ENCODE results near the gene BCLAF3.

BCLAF3 gene

GRCh38 chrX:19990556-19991349 is at the start of gene BCLAF3:
BCLAF3 (minus strand) TSS chrX:19991061; CDS start chrX:19970264, 20,797 bp downstream.
- peak; percentile 92 for DNase-seq

- DNase-seq = no peak
These were observed 48.1 kb upstream of the BCLAF3 start for GRCh38 chrX:20038966-20039365.

GRCh38 chrX:20037186-20037585 is 46.3 kb upstream of the BCLAF3 start:
- no peak for DNase-seq

GRCh38 chrX:20032201-20032600 is 41.3 kb upstream of the BCLAF3 start:
- no peak for DNase-seq

GRCh38 chrX:20029728-20030127 is 38.9 kb upstream of the BCLAF3 start:
- DNase-seq = no peak

GRCh38 chrX:20028588-20028987 is 37.7 kb upstream of the BCLAF3 start:
- DNase-seq = no peak

- DNase-seq = no peak
These were observed 35.4 kb upstream of the BCLAF3 start for GRCh38 chrX:20026278-20026677.

- no peak for DNase-seq
These were observed 29.0 kb upstream of the BCLAF3 start for GRCh38 chrX:20019672-20020365.

GRCh38 chrX:20016616-20016945 is 25.7 kb upstream of the BCLAF3 start:
- DNase-seq = no peak

- DNase-seq = no peak
These were observed 25.2 kb upstream of the BCLAF3 start for GRCh38 chrX:20015945-20016615.

GRCh38 chrX:20015422-20015821 is 24.6 kb upstream of the BCLAF3 start:
- DNase-seq = no peak

- no peak for DNase-seq
These were observed 20.7 kb upstream of the BCLAF3 start for GRCh38 chrX:20011608-20012007.

- DNase-seq = no peak
These were observed 17.2 kb upstream of the BCLAF3 start for GRCh38 chrX:20007962-20008622.

GRCh38 chrX:20005883-20006282 is 15.0 kb upstream of the BCLAF3 start:
- no peak for DNase-seq

GRCh38 chrX:20001588-20001987 is 10.7 kb upstream of the BCLAF3 start:
- DNase-seq = no peak

GRCh38 chrX:19991350-19991718 is 473 bp upstream of the BCLAF3 start:
- peak; percentile 4 for DNase-seq

GRCh38 chrX:19990151-19990555 is 708 bp downstream of the BCLAF3 start:
- DNase-seq = peak; percentile 44

- DNase-seq = no peak
These were observed 3.0 kb downstream of the BCLAF3 start for GRCh38 chrX:19987856-19988255.

GRCh38 chrX:19986531-19986930 is 4.3 kb downstream of the BCLAF3 start:
- no peak for DNase-seq

GRCh38 chrX:19981947-19982346 is 8.9 kb downstream of the BCLAF3 start:
- no peak for DNase-seq

GRCh38 chrX:19975845-19976244 is 15.0 kb downstream of the BCLAF3 start:
- DNase-seq = no peak

GRCh38 chrX:19972984-19973383 is 17.9 kb downstream of the BCLAF3 start:
- no peak for DNase-seq

GRCh38 chrX:19968276-19968675 is 22.6 kb downstream of the BCLAF3 start:
- no peak for DNase-seq
